CD14-positive monocyte (primary cell): Measurements from ENCODE around the gene ST3GAL4. TPM values are rescaled to one million over a fixed set of nuclear protein-coding genes. Genes with fewer than 3 reads are reported as not detected.
"Not testable (repeated sequence)": the region's sequence is repeated elsewhere in the genome, so short reads cannot be mapped to it uniquely, and the experiment has no call there.

Experiments used
- DNase-seq, 3 donors: peaks; one replicate each; pipeline ENCODE4 v3.0.0-alpha.2; 2011 to 2022
- H2AFZ ChIP-seq: 2 replicates; pipeline ENCODE4 v1.6.0; 2012; ENCODE audit warnings: mild to moderate bottlenecking, low read depth, low read length, inconsistent platforms; ENCODE audit not compliant: insufficient read depth, poor library complexity, severe bottlenecking
- H3K27ac ChIP-seq, 2 donors: 1 replicate in 1 of 2; 2 replicates in 1 of 2; pipeline ENCODE4 v1.5.1; 2012 to 2013; ENCODE audit warnings: low read length in 2 of 2, control low read depth in 1 of 2, inconsistent platforms in 1 of 2, low read depth in 1 of 2, mild to moderate bottlenecking in 1 of 2
- H3K27me3 ChIP-seq, 2 donors: one replicate each; pipeline versions ENCODE4 v1.6.0 to v1.6.1; 2011 to 2013; ENCODE audit warnings: low read length in 2 of 2; ENCODE audit not compliant: control insufficient read depth in 2 of 2, insufficient read depth in 2 of 2
- H3K36me3 ChIP-seq, 2 donors: replicated peaks in 1 of 2; 1 replicate in 1 of 2; 2 replicates in 1 of 2; pipeline versions ENCODE4 v1.5.1 to v1.6.1; 2012 to 2013; ENCODE audit warnings: low read length in 2 of 2, control low read depth in 1 of 2, inconsistent platforms in 1 of 2, mild to moderate bottlenecking in 1 of 2; ENCODE audit not compliant: insufficient read depth in 2 of 2, control insufficient read depth in 1 of 2
- H3K4me1 ChIP-seq, 2 donors: 1 replicate in 1 of 2; 2 replicates in 1 of 2; pipeline versions ENCODE4 v1.5.1 to v1.6.1; 2012 to 2013; ENCODE audit warnings: low read length in 2 of 2, control low read depth in 1 of 2, inconsistent platforms in 1 of 2, mild to moderate bottlenecking in 1 of 2, moderate library complexity in 1 of 2; ENCODE audit not compliant: insufficient read depth in 2 of 2, control insufficient read depth in 1 of 2
- H3K4me2 ChIP-seq: replicated peaks from 2 replicates; pipeline ENCODE3; 2012; ENCODE audit warnings: low read length, moderate library complexity, mild to moderate bottlenecking; ENCODE audit not compliant: poor library complexity, severe bottlenecking; ENCODE audit errors: extremely low read depth
- H3K4me3 ChIP-seq, 3 experiments: fragments of 200-600 bp in 1 of 3; sonication (generic) in 1 of 3; replicated peaks in 1 of 3; 1 replicate in 2 of 3; 2 replicates in 1 of 3; pipeline ENCODE4 v1.5.1; 2011 to 2013; ENCODE audit warnings: low read length in 3 of 3, mild to moderate bottlenecking in 3 of 3, control low read depth in 2 of 3, low read depth in 2 of 3, inconsistent platforms in 1 of 3, moderate library complexity in 1 of 3
- H3K79me2 ChIP-seq: 2 replicates; pipeline ENCODE4 v1.6.0; 2012; ENCODE audit warnings: mild to moderate bottlenecking, control low read depth, inconsistent platforms, low read length, moderate library complexity; ENCODE audit not compliant: insufficient read depth
- H3K9ac ChIP-seq: 2 replicates; pipeline ENCODE4 v1.6.0; 2017; ENCODE audit warnings: low read length, mild to moderate bottlenecking; ENCODE audit not compliant: insufficient read depth, poor library complexity, severe bottlenecking
- H3K9me3 ChIP-seq, 2 donors: replicated peaks in 1 of 2; 1 replicate in 1 of 2; 2 replicates in 1 of 2; pipeline versions ENCODE4 v1.5.1 to v1.6.1; 2012 to 2013; ENCODE audit warnings: low read length in 2 of 2, control low read depth in 1 of 2; ENCODE audit not compliant: control insufficient read depth in 1 of 2, insufficient read depth in 1 of 2
- H4K20me1 ChIP-seq: 2 replicates; pipeline ENCODE4 v1.6.0; 2012; ENCODE audit warnings: mild to moderate bottlenecking, low read length, control low read depth, moderate library complexity; ENCODE audit not compliant: insufficient read depth
- H3K27ac Mint-ChIP-seq, 7 donors: one replicate each; pipeline ENCODE4 v1.8.0; 2020; ENCODE audit warnings: mild to moderate bottlenecking in 7 of 7, mixed read lengths in 7 of 7, moderate library complexity in 6 of 7, inconsistent platforms in 2 of 7
- H3K27me3 Mint-ChIP-seq, 3 donors: one replicate each; pipeline ENCODE4 v1.8.0; 2021 to 2022; ENCODE audit warnings: low read depth in 3 of 3, mild to moderate bottlenecking in 3 of 3, mixed read lengths in 3 of 3, moderate library complexity in 3 of 3, inconsistent platforms in 1 of 3
- H3K36me3 Mint-ChIP-seq, 2 donors: one replicate each; pipeline ENCODE4 v1.8.0; 2020; ENCODE audit warnings: mixed read lengths in 2 of 2, inconsistent platforms in 1 of 2, mild to moderate bottlenecking in 1 of 2
- H3K4me1 Mint-ChIP-seq: one replicate; pipeline ENCODE4 v1.8.0; 2020; ENCODE audit warnings: mild to moderate bottlenecking, mixed read lengths
- H3K4me3 Mint-ChIP-seq, 2 donors: one replicate each; pipeline ENCODE4 v1.8.0; 2020; ENCODE audit warnings: mild to moderate bottlenecking in 2 of 2, mixed read lengths in 2 of 2, moderate library complexity in 1 of 2
- H3K9me3 Mint-ChIP-seq, 7 donors: one replicate each; pipeline ENCODE4 v1.8.0; 2020 to 2022; ENCODE audit warnings: mixed read lengths in 7 of 7, mild to moderate bottlenecking in 6 of 7, moderate library complexity in 6 of 7, inconsistent platforms in 2 of 7
- WGBS: methylation state at CpG from one replicate; pipeline ENCODE4 v1.1.5; 2013; ENCODE audit warnings: missing lambda C conversion rate; ENCODE audit not compliant: insufficient coverage; 5-methylcytosine and 5-hydroxymethylcytosine counted together
- intact Hi-C, 2 donors: fragments of 100-400 bp; cut with micrococcal nuclease; formaldehyde crosslinking; loops; one replicate each; pipeline versions ENCODE4 v1.15.0 to v1.15.1; 2023
- polyA plus RNA-seq, 3 donors: library from polyadenylated mRNA; depleted of rRNA in 1 of 3; unstranded in 2 of 3; stranded (reverse) in 1 of 3; fragments of 300-500 nt in 2 of 3; fragments of >200 nt in 1 of 3; fragmentation: Illumina TruSeq in 2 of 3; gene quantifications; 1 replicate in 2 of 3; 2 replicates in 1 of 3; pipeline ENCODE4 v1.2.3, GENCODE V29; 2012 to 2021
- TF ChIP-seq, protein P1 (sequence below): fragments of 200-600 bp; IDR thresholded peaks from one replicate; pipeline ENCODE4 v1.8.0; 2022; ENCODE audit warnings: antibody characterized with exemption, mild to moderate bottlenecking

Gene ST3GAL4
- polyA plus RNA-seq, 3 donors, result 7.8 to 14.3 (median 10.1) TPM

DNA sequence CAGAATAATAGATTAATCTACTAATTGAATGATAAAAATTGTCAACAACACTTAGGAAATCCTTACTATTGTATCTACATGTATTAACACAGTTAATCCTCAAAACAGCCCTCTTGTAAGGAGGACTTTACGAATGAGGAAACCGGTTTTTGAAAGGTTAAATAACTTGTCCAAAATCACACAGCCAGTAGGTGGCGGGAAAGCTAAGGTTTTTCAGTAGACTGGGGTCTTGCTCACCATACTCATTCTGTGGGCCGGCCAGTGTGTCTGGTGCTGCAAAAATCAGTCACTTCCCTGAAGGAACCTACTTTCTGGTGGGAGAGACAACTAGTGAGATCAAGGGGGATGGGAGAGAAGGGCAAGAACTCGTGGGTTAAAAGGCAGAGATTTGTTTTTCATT, 47.8 kb upstream of the ST3GAL4 start:
- no peaks in the 10 kb centered on the region for H3K9me3 Mint-ChIP-seq
- no peak overlapping the region for H2AFZ ChIP-seq
- no peak overlapping the region for H3K4me2 ChIP-seq
- no CpG with 5 or more reads among the region's 5 CpGs for WGBS
- no peak for DNase-seq
- H3K27me3 Mint-ChIP-seq, result peaks cover 0 to 2% (median 0%) of the 10 kb centered on the region in 3 donors
- H3K36me3 ChIP-seq, result peaks cover 4 to 29% of the 10 kb centered on the region in 2 donors
- no peaks in the 10 kb centered on the region for H4K20me1 ChIP-seq
- no peak overlapping the region for H3K4me3 ChIP-seq
- peaks cover 43 to 51% of the 10 kb centered on the region in 2 donors for H3K4me1 ChIP-seq
- TF ChIP-seq, protein P1, sequence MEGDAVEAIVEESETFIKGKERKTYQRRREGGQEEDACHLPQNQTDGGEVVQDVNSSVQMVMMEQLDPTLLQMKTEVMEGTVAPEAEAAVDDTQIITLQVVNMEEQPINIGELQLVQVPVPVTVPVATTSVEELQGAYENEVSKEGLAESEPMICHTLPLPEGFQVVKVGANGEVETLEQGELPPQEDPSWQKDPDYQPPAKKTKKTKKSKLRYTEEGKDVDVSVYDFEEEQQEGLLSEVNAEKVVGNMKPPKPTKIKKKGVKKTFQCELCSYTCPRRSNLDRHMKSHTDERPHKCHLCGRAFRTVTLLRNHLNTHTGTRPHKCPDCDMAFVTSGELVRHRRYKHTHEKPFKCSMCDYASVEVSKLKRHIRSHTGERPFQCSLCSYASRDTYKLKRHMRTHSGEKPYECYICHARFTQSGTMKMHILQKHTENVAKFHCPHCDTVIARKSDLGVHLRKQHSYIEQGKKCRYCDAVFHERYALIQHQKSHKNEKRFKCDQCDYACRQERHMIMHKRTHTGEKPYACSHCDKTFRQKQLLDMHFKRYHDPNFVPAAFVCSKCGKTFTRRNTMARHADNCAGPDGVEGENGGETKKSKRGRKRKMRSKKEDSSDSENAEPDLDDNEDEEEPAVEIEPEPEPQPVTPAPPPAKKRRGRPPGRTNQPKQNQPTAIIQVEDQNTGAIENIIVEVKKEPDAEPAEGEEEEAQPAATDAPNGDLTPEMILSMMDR, result no peak
- peak overlapping the region in 1 of 7 donors; percentile 44 for H3K27ac Mint-ChIP-seq
- no peaks in the 10 kb centered on the region for H3K9me3 ChIP-seq
- no peak overlapping the region for H3K27ac ChIP-seq
- H3K4me3 Mint-ChIP-seq, result no peak overlapping the region
- H3K27me3 ChIP-seq, result no peaks in the 10 kb centered on the region
- peaks cover 21 to 36% of the 10 kb centered on the region in 2 donors for H3K36me3 Mint-ChIP-seq
- peaks cover 49% of the 10 kb centered on the region for H3K4me1 Mint-ChIP-seq
- intact Hi-C loops, result no loop called here
- H3K9ac ChIP-seq, result no peak overlapping the region
- peaks cover 30% of the 10 kb centered on the region for H3K79me2 ChIP-seq

DNA sequence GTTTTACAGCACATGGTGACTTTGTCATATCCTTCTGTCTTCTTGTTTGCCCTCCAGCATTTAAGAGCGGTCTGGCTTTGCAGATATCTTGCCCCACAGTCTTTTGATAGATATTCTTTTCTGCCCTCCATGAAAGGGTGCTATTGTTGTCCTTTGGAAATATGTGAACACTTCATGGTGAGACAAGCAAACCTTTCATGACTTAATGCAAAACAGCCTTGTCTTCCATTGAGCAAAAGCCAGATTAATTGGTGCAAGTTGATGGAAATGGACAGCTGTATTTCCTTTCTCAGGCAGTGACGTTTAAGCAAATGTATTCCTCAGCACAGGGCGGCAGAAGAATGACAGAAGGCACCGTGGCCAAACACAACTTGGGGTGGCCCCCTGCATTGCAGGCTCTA, 47.2 kb upstream of the ST3GAL4 start:
- H3K27me3 ChIP-seq, result no peaks in the 10 kb centered on the region
- H4K20me1 ChIP-seq, result no peaks in the 10 kb centered on the region
- TF ChIP-seq, protein P1, result no peak
- 92% methylated on average over 3 of the region's 4 CpGs for WGBS
- DNase-seq, result no peak
- Mint-ChIP-seq H3K27ac (no peak overlapping the region), H3K9me3 (no peaks in the 10 kb centered on the region), H3K27me3 (peaks cover 0 to 2% (median 0%) of the 10 kb centered on the region in 3 donors), H3K4me3 (no peak overlapping the region), H3K36me3 (peaks cover 21 to 32% of the 10 kb centered on the region in 2 donors), H3K4me1 (peaks cover 51% of the 10 kb centered on the region)
- no peak overlapping the region for H2AFZ ChIP-seq
- no peak overlapping the region for H3K9ac ChIP-seq
- no peak overlapping the region for H3K4me2 ChIP-seq
- no peak overlapping the region for H3K27ac ChIP-seq
- H3K4me3 ChIP-seq, result no peak overlapping the region
- H3K36me3 ChIP-seq, result peaks cover 4 to 29% of the 10 kb centered on the region in 2 donors
- peaks cover 36% of the 10 kb centered on the region for H3K79me2 ChIP-seq
- H3K4me1 ChIP-seq, result peaks cover 47 to 53% of the 10 kb centered on the region in 2 donors
- intact Hi-C loops, result no loop called here
- H3K9me3 ChIP-seq, result no peaks in the 10 kb centered on the region

DNA sequence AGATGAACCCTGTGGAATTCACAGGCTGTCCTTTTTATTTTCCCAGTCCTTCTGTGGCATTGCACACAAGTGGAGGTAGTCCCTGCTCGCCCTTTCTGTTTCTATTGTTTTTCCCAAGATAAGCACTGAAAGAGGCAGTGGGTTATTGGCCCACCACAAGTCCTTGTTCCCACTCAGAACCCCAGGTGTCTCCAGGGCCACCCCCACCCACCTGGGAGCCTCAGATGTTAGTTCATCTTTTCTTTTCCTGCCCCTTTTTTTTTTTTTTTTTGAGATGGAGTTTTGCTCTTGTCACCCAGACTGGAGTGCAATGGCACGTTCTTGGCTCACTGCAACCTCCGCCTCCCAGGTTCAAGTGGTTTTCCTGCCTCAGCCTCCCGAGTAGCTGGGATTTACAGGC, 46.7 kb upstream of the ST3GAL4 start:
- Histone ChIP-seq H3K79me2 (peaks cover 37% of the 10 kb centered on the region), H3K4me1 (peaks cover 47 to 53% of the 10 kb centered on the region in 2 donors), H3K36me3 (peaks cover 4 to 29% of the 10 kb centered on the region in 2 donors)
- H3K27ac Mint-ChIP-seq, H3K9me3 ChIP-seq, intact Hi-C loops, H3K27me3 Mint-ChIP-seq, H3K4me3 ChIP-seq, DNase-seq, H3K9me3 Mint-ChIP-seq, H3K27me3 ChIP-seq, H3K4me3 Mint-ChIP-seq, H3K4me2 ChIP-seq, H4K20me1 ChIP-seq, H2AFZ ChIP-seq, H3K27ac ChIP-seq, H3K9ac ChIP-seq: not testable (repeated sequence)
- no CpG with 5 or more reads among the region's 4 CpGs for WGBS
- Mint-ChIP-seq H3K36me3 (peaks cover 21 to 32% of the 10 kb centered on the region in 2 donors), H3K4me1 (peaks cover 53% of the 10 kb centered on the region)
